ENCODE data around the gene TEKT2.

TEKT2 gene

GRCh38 chr1:36088265-36088576, 4.3 kb downstream of the TEKT2 start:
- no peak for DNase-seq

DNA sequence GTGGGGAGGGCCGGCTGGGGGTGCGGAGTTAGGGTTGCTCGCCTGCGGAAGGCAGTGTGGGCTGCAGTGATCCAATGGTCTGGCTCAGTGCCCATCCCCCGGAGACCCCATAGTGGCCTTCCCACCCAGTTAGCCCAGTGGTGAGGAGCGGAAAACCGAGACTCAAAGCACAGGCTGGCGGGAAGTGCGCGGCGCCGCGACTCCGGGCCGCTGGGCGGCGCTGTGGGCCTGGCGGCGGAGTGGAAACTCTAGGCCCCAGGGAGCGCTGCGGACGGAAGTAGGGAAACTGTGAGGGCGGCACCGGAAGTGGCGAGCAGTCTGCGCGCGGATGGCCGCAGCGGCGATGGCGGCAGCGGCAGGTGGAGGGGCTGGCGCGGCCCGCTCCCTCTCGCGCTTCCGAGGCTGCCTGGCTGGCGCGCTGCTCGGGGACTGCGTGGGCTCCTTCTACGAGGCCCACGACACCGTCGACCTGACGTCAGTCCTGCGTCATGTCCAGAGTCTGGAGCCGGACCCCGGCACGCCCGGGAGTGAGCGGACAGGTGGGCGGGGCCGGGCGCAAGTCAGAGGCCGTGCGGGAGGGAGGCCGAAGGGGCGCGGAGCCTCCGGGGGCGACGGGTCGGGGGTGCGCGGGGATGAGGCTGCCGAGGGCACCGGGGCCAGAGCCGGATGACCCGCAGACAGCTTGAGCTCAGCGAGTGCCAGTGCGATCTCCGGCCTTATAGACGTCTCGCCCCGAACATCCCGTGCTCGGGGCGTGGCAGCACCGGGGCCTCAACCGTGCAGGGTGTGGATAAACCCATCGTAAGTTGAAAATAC, 4.9 kb downstream of the TEKT2 start, which contains the start of gene ADPRS:
ADPRS (plus strand) TSS at position 316 of the 816 bp plus-strand sequence; CDS start at position 329, 13 bp downstream.
- peak; percentile 88 for DNase-seq

DNA sequence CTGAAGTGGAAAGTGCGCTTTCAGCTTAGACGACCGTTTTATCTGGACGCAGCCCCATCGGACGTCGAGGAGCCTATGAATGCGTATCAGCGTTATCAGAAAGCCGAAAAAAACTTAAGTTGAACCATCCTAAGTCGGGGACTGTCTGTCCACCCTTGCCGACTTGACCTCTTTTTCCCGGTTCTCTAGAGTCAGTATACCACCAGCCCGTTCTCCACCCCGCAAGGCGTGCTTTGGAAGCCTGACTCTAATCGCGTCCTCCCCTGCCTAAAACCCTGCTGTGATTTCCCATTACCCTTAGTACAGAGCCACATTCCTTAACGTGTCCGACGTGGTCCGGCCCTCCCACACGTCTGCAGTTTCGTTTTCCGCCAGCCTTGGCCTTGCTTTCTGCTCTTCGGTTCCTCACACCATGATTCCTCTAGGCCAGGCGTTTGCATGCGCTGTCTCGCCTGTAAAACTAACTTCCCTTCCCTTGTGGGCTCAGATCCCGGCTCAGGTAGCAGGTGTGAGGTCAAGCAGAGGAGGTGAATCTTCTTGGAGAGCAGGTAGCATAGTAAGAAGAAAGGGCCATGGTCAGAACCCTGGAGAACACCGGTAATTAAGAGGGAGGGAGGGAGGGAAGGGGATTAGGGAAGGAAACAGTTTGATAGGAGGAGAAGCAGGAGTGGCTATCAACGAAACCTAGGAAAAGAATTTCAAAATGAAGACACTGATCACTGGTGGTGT, 5.7 kb downstream of the TEKT2 start:
- no peak for DNase-seq

DNA sequence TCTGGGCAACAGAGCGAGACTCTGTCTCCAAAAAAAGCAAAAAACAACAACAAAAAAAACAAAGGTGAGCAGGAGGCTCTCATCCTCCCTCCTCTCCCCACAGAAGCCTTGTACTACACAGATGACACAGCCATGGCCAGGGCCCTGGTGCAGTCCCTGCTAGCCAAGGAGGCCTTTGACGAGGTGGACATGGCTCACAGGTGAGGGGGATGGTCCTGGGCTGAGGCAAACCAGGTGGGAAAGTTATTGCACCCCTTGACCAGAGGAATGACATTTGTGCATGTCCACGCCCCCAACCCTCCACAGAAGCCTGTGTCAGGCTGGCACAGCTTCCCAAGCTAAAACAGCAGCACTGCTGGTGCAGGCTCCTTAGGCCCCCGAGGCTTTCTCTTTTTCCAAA, 7.2 kb downstream of the TEKT2 start:
- no peak for DNase-seq

DNA sequence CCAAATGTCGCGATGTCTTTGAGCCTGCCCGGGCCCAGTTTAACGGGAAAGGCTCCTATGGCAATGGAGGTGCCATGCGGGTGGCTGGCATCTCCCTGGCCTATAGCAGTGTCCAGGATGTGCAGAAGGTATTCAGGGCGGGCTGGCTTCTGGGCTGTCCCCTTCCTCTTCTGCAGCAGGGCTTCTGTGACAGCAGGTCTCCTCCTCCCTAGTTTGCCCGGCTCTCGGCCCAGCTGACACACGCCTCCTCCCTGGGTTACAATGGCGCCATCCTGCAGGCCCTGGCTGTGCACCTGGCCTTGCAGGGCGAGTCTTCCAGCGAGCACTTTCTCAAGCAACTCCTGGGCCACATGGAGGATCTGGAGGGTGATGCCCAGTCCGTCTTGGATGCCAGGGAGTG, 7.8 kb downstream of the TEKT2 start:
- DNase-seq, result no peak

GRCh38 chr1:36092166-36092797, 8.4 kb downstream of the TEKT2 start:
- no peak for DNase-seq

- no peak for DNase-seq
Observed at GRCh38 chr1:36092798-36093185, 8.9 kb downstream of the TEKT2 start.

- no peak for DNase-seq
Observed at GRCh38 chr1:36093226-36093625, 9.3 kb downstream of the TEKT2 start.

DNA sequence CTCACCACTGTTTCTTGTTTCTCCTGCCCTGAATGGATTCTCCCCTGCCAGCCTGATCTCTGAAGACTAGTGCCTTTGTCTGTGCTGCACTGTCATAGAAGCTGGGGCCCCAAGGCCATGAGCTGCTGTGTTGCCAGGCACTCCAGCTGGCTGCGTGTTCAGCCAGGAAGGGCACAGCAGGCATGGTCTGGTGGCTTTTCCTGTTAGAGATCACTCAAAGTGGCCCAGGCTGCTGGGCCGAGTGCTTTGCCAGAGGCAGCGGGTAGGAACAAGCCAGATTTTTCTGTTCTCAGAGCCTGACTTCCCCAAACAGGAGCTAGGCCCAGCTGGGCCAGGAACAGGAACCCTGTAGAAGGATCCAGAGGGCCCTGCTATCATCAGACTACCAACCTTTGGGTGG, 10.0 kb downstream of the TEKT2 start:
- no peak for DNase-seq

- DNase-seq, result no peak
Observed at GRCh38 chr1:36094621-36095061, 10.7 kb downstream of the TEKT2 start.

DNA sequence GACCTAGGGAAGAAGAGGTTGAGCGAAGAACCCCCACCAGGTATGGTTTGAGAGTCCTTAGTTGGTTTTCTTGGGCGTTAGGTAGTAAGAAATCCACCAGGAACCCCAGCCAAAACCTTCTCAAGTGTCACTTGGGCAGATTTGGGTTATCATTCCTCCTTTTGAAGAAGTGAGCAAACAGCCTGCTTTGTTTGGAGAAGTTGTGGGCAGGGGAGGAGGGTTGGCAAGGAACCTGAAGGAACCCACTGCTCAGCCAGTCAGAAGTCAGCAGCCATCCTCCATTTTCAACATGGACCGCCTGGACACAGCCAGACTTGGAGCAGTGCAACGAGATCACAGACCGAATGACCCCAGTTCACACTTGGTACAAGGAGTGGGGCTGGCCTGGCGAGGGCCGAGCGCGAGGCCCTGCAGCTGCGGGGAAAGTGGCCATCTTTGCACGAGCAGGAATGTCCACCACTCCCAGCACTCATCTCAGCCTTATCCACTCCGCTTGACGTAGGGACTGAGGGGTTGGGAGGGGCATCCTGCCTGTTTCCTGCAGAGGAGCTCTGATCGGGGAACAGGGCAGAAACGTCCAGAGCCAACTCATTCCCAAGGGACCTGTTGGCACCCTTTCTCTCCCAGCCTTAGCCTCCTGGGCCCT, 12.0 kb downstream of the TEKT2 start:
- DNase-seq, result no peak

GRCh38 chr1:36096500-36097432, 12.9 kb downstream of the TEKT2 start:
- DNase-seq, result peak; percentile 7

- DNase-seq, result no peak
Observed at GRCh38 chr1:36097693-36098585, 14.0 kb downstream of the TEKT2 start.

DNA sequence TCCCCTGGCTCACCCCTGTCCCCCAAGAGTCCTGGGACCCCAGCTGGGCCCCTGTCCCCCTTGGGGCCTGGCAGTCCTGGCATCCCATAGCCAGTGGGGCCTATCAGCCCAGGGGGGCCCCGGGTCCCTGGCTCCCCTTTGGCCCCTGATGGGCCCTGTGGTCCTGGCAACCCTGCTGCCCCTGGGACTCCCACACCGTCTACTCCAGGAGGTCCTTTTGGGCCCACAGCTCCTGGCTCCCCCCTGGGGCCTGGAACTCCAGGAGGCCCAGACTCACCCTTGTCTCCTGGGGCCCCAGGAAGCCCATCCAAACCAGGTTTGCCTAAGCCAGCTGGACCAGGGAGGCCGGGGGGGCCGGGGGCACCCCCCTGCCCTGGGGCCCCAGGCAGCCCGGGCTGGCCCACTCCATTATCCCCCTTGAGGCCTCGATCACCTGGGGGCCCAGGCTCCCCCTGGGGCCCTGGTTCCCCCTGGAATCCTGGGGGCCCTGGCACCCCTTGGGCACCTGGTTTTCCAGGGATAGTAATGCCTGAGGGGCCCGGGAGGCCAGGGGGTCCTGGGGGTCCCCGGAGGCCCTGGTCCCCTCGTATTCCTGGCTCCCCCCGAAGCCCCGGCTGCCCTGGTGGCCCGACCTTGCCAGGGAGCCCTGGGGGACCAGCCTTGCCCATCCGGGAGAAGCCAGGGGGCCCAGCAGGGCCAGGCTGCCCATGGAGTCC, 14.9 kb downstream of the TEKT2 start:
- no peak for DNase-seq

DNA sequence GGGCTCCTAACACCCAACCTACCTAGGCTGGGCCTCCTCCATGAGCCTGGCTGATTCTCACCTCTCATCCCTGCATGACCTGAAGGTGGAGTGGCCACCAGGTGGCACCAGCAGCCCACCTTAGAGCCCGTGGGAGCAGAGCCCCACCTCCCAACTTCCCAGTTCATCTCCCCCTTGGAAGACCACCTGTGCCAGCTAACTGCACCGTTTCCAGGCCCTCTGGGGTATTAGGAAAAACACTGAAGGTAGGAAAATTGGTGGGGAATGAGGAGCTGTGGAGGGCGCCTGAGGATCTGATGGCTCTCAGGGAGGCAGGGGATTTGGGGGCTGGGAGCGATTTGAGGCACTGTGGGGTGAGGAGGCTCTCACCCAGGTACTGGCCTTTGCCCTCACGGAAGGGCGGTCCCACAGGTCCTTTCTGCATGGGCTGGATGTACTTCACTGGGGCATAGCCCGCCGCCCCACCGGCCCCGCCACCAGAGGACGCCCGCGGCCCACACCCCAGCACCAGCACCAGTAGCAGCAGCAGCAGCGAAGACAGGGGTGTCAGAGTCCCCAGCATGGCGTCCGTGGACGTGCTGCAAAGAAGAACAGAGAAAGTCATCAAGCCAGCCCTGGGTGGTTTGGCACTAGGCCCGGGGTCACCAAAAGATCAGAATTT, 15.9 kb downstream of the TEKT2 start:
- DNase-seq, result peak; percentile 66

GRCh38 chr1:36100376-36100775, 16.5 kb downstream of the TEKT2 start:
- DNase-seq, result no peak

DNA sequence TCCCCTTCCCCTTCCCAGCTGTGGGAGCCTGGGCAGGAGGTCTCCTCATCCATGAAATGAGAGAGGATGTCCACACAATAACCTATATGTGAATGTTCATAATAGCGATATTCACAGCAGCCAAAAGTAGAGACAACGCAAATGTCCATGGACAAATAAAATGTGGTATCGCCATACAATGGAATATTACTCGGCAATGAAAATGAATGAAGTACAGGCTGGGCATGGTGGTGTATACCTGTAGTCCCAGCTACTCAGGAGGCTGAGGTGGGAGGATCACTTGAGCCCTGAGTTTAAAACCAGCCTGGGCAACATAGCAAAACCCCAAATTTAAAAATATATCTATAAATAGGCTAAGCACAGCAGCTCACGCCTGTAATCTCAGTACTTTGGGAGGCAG, 17.7 kb downstream of the TEKT2 start:
- no peak for DNase-seq

- no peak for DNase-seq
Observed at GRCh38 chr1:36106269-36106668, 22.4 kb downstream of the TEKT2 start.

DNA sequence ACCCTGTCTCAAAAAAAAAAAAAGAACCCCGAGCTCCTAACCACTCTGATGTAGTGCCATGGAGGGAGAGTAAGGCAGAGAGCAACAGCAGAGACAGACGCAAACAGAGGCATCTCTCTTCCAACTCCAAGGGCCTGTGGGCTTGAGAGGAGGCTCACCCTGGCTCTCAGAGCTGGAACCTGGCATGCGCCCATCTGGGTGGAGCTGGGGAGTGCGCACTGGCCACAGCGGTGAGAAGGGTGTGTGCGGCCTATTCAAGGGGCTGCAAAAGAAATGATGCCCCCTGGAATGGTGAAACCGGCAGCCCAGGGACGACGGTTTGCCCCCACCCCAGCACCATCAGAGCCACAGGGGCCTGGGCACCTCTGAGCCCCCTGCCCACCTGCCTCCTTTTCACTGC, 23.5 kb downstream of the TEKT2 start:
- no peak for DNase-seq

DNA sequence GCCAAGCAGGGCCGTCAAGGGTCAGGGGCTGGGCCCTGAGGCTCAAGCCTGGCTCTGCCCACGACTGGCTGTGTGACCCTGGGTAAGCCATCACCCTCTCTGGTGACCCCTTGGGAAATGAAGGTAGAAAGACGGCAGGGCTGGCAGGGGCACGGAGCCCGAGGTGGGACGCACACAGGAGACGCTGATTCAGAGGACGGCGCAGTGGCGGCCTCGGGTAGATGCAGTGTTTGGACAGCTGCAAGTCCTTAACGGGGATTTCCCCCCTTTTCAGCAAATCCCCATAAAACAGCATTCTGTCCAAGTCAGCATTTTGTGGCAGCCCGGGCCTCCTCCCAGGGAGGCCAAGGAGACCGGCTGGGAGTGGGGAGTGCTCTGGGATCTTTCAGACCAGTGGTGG, 24.4 kb downstream of the TEKT2 start:
- no peak for DNase-seq
